ENCODE measurements around the gene EPB41L2.
"Not testable (repeated sequence)": the region's sequence is repeated elsewhere in the genome, so short reads cannot be mapped to it uniquely, and the experiment has no call there.

GRCh38 chr6:130915606-130916005 is 147.4 kb downstream of the EPB41L2 start:
- TF ChIP-seq PRRX2 (CRISPR knock-in tag; IDR thresholded peaks at IDR 0.05); ESRRA (CRISPR knock-in tag; IDR thresholded peaks at IDR 0.05; ENCODE audit: borderline replicate concordance); CREM (CRISPR knock-in tag; IDR thresholded peaks at IDR 0.05); CTCF (IDR thresholded peaks at IDR 0.05); AR (CRISPR knock-in tag; IDR thresholded peaks at IDR 0.05); ZNF317 (CRISPR knock-in tag; IDR thresholded peaks at IDR 0.05; ENCODE audit: borderline replicate concordance, low read depth); IRF1 (CRISPR knock-in tag; IDR thresholded peaks at IDR 0.05); FOXJ3 (CRISPR knock-in tag; IDR thresholded peaks at IDR 0.05; ENCODE audit: borderline replicate concordance); GABPB1 (CRISPR knock-in tag; IDR thresholded peaks at IDR 0.05); USF1 (CRISPR knock-in tag; IDR thresholded peaks at IDR 0.05); MAX (CRISPR knock-in tag; IDR thresholded peaks at IDR 0.05); JUN (CRISPR knock-in tag; IDR thresholded peaks at IDR 0.05); CBFB (CRISPR knock-in tag; IDR thresholded peaks at IDR 0.05; ENCODE audit: low read depth); CREB1 (CRISPR knock-in tag; IDR thresholded peaks at IDR 0.05): not testable (repeated sequence)
